HepG2 (cell line): ENCODE measurements around the gene MAPK12. TPM values are rescaled to one million over a fixed set of nuclear protein-coding genes. Genes with fewer than 3 reads are reported as not detected.

Experiments used
- DMTF1 ChIP-seq: sonication (generic); formaldehyde crosslinking; IDR thresholded peaks from 2 replicates; pipeline ENCODE4 v1.4.0; 2020; ENCODE audit warnings: mild to moderate bottlenecking, missing genetic modification reagents
- GATAD2A ChIP-seq: IDR thresholded peaks from 2 replicates; pipeline ENCODE4 v1.6.1; 2016
- HINFP ChIP-seq: sonication (generic); formaldehyde crosslinking; IDR thresholded peaks from 2 replicates; pipeline ENCODE4 v1.4.0; 2020; ENCODE audit warnings: low read depth, mild to moderate bottlenecking, missing genetic modification reagents
- HOXA5 ChIP-seq: sonication (generic); formaldehyde crosslinking; IDR thresholded peaks from 2 replicates; pipeline ENCODE4 v1.4.0; 2020; ENCODE audit warnings: missing genetic modification reagents
- JDP2 ChIP-seq: sonication (generic); formaldehyde crosslinking; IDR thresholded peaks from 2 replicates; pipeline ENCODE4 v1.8.1; 2022; ENCODE audit warnings: missing genetic modification reagents, borderline replicate concordance
- MTF2 ChIP-seq: sonication (generic); formaldehyde crosslinking; IDR thresholded peaks from 2 replicates; pipeline ENCODE4 v1.5.0; 2020; ENCODE audit warnings: missing genetic modification reagents, borderline replicate concordance
- NCOA5 ChIP-seq: sonication (generic); formaldehyde crosslinking; IDR thresholded peaks from 2 replicates; pipeline ENCODE4 v1.4.0; 2020; ENCODE audit warnings: missing genetic modification reagents
- PITX1 ChIP-seq: sonication (generic); formaldehyde crosslinking; IDR thresholded peaks from 2 replicates; pipeline ENCODE4 v1.5.1; 2020; ENCODE audit warnings: mild to moderate bottlenecking, missing genetic modification reagents
- REST ChIP-seq, 2 experiments: IDR thresholded peaks; 2 replicates each; pipeline ENCODE4 v1.6.1; 2011 to 2012; ENCODE audit warnings: low read length in 2 of 2, borderline replicate concordance in 1 of 2, low read depth in 1 of 2, mild to moderate bottlenecking in 1 of 2, moderate library complexity in 1 of 2
- ZNF350 ChIP-seq: sonication (generic); formaldehyde crosslinking; IDR thresholded peaks from 2 replicates; pipeline ENCODE4 v1.4.0; 2020; ENCODE audit warnings: mild to moderate bottlenecking, low read depth, missing genetic modification reagents, borderline replicate concordance
- ZNF543 ChIP-seq: sonication (generic); formaldehyde crosslinking; IDR thresholded peaks from 2 replicates; pipeline ENCODE4 v1.4.0; 2020; ENCODE audit warnings: mild to moderate bottlenecking, missing genetic modification reagents
- ZNF713 ChIP-seq: sonication (generic); formaldehyde crosslinking; IDR thresholded peaks from 2 replicates; pipeline ENCODE4 v1.4.0; 2020; ENCODE audit warnings: mild to moderate bottlenecking, missing genetic modification reagents
- polyA plus RNA-seq, 8 experiments: library from polyadenylated mRNA; depleted of rRNA in 3 of 8; stranded (reverse) in 7 of 8; unstranded in 1 of 8; fragments of >200 nt; fragmentation: Illumina TruSeq in 4 of 8; extraction: Trizol in 4 of 8; gene quantifications; 2 replicates each; pipeline versions ENCODE4 v1.2.1 to v1.2.3, GENCODE V29; 2011 to 2016; ENCODE audit warnings: low read depth in 4 of 8, missing spikeins in 1 of 8, mixed read lengths in 1 of 8; ENCODE audit not compliant: insufficient read depth in 1 of 8
- total RNA-seq, 5 experiments: library from RNA; depleted of rRNA; stranded (reverse); fragments of >200 nt; fragmentation: Illumina TruSeq; extraction: Trizol; gene quantifications; 2 replicates each; pipeline ENCODE4 v1.2.3, GENCODE V29; 2016; ENCODE audit warnings: low read depth in 1 of 5
- TF ChIP-seq, protein P1 (sequence below): sonication (generic); formaldehyde crosslinking; IDR thresholded peaks from 2 replicates; pipeline ENCODE4 v1.4.0; 2020; ENCODE audit warnings: mild to moderate bottlenecking, missing genetic modification reagents
- TF ChIP-seq, protein P2 (sequence below): IDR thresholded peaks from 2 replicates; pipeline ENCODE4 v1.6.1; 2016; ENCODE audit warnings: missing compliant biosample characterization, missing genetic modification reagents, borderline replicate concordance
- TF ChIP-seq, protein P3 (sequence below): sonication (generic); formaldehyde crosslinking; IDR thresholded peaks from 2 replicates; pipeline ENCODE4 v1.5.0; 2020; ENCODE audit warnings: missing genetic modification reagents

Gene MAPK12
- total and polyA plus RNA-seq, 2 of the 13 experiments (the other 11 are each of a cell fraction or from before 2014, with no cell fraction given) = 22.2 to 23.3 TPM

GRCh38 chr22:50252082-50253045 lies 9.1 kb downstream of the MAPK12 start (continued):
- TF ChIP-seq REST (IDR thresholded peaks at IDR 0.05; ENCODE audit: borderline replicate concordance in 1 of 2, low read depth in 1 of 2, low read length in 2 of 2) = no peak
- no peak for TF ChIP-seq PITX1 (CRISPR knock-in tag)
- TF ChIP-seq, protein P1, sequence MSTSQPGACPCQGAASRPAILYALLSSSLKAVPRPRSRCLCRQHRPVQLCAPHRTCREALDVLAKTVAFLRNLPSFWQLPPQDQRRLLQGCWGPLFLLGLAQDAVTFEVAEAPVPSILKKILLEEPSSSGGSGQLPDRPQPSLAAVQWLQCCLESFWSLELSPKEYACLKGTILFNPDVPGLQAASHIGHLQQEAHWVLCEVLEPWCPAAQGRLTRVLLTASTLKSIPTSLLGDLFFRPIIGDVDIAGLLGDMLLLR (CRISPR knock-in tag) = no peak
- TF ChIP-seq ZNF713 (CRISPR knock-in tag) = no peak
- TF ChIP-seq JDP2 = no peak
- no peak for TF ChIP-seq MTF2 (CRISPR knock-in tag)
- TF ChIP-seq, protein P2, sequence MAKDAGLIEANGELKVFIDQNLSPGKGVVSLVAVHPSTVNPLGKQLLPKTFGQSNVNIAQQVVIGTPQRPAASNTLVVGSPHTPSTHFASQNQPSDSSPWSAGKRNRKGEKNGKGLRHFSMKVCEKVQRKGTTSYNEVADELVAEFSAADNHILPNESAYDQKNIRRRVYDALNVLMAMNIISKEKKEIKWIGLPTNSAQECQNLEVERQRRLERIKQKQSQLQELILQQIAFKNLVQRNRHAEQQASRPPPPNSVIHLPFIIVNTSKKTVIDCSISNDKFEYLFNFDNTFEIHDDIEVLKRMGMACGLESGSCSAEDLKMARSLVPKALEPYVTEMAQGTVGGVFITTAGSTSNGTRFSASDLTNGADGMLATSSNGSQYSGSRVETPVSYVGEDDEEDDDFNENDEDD = no peak
- TF ChIP-seq ZNF543 (CRISPR knock-in tag) = peak; percentile 5; the same call in 1 of the 2 replicates
- TF ChIP-seq HOXA5 = no peak
- TF ChIP-seq NCOA5 (CRISPR knock-in tag) = no peak
- TF ChIP-seq HINFP (CRISPR knock-in tag) = no peak
- TF ChIP-seq DMTF1 = no peak
- TF ChIP-seq ZNF350 (CRISPR knock-in tag) = no peak
- no peak for TF ChIP-seq GATAD2A (CRISPR knock-in tag)
- TF ChIP-seq, protein P3, sequence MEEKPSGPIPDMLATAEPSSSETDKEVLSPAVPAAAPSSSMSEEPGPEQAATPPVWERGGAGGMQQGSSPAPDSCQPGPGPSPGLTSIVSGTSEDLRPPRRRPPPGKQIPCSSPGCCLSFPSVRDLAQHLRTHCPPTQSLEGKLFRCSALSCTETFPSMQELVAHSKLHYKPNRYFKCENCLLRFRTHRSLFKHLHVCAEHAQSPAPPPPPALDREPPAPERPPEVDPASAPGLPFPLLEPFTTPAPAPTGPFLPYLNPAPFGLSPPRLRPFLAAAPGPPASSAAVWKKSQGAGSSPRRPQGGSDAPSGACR (CRISPR knock-in tag) = no peak
